Adipose tissue (tissue), 3 donors: ENCODE data around the gene TTLL5. TPM values are rescaled to one million over a fixed set of nuclear protein-coding genes. Genes with fewer than 3 reads are reported as not detected.

ENCODE experiments used
- H3K27ac ChIP-seq: one replicate; pipeline ENCODE4 v1.5.1; 2013; ENCODE audit warnings: low read depth, low read length
- WGBS, 3 donors: extraction: QIAGEN DNeasy Blood & Tissue Kit; methylation state at CpG; one replicate each; pipeline ENCODE4 v1.1.7; 2013; 5-methylcytosine and 5-hydroxymethylcytosine counted together
- polyA plus RNA-seq, 3 donors: library from polyadenylated mRNA; stranded (reverse); fragments of 200-250 nt; gene quantifications; one replicate each; pipeline ENCODE4 v1.2.3, GENCODE V29; 2013
- donor health status: healthy with polysubstance abuse.
- donor health status: Bipolar disorder and iron deficiency.
- donor health status: healthy.

The TTLL5 gene
- polyA plus RNA-seq, 3 donors, result 6.3 to 12.9 (median 8.9) TPM

- WGBS, 3 donors, result 95 to 97% (median 96%) methylated on average over 4 of the region's 4 CpGs
- H3K27ac ChIP-seq, result no peak overlapping the region
These were observed 103.0 kb downstream of the TTLL5 start for GRCh38 chr14:75764020-75764419.

- 85 to 86% (median 85%) methylated on average over 9 of the region's 9 CpGs for WGBS, 3 donors
- no peak overlapping the region for H3K27ac ChIP-seq
These were observed 108.1 kb downstream of the TTLL5 start for GRCh38 chr14:75769047-75769685.

GRCh38 chr14:75770635-75771034, 109.6 kb downstream of the TTLL5 start:
- no peak overlapping the region for H3K27ac ChIP-seq
- 90 to 97% (median 94%) methylated on average over 2 of the region's 2 CpGs for WGBS, 3 donors

GRCh38 chr14:75771595-75771994, 110.5 kb downstream of the TTLL5 start:
- H3K27ac ChIP-seq, result no peak overlapping the region
- 93 to 97% (median 95%) methylated on average over 6 of the region's 6 CpGs for WGBS, 3 donors

- no peak overlapping the region for H3K27ac ChIP-seq
These were observed 112.0 kb downstream of the TTLL5 start for GRCh38 chr14:75773046-75773445.

- WGBS, 3 donors, result 90 to 98% (median 96%) methylated on average over 7 of the region's 7 CpGs
- H3K27ac ChIP-seq, result no peak overlapping the region
These were observed 120.0 kb downstream of the TTLL5 start for GRCh38 chr14:75781096-75781495.

- 86 to 95% (median 94%) methylated on average over 5 of the region's 5 CpGs for WGBS, 3 donors
- H3K27ac ChIP-seq, result no peak overlapping the region
These were observed 122.1 kb downstream of the TTLL5 start for GRCh38 chr14:75783184-75783583.

GRCh38 chr14:75783602-75784313, 122.7 kb downstream of the TTLL5 start:
- WGBS, 3 donors, result 92 to 95% (median 93%) methylated on average over 3 of the region's 3 CpGs
- H3K27ac ChIP-seq, result no peak overlapping the region

- no peak overlapping the region for H3K27ac ChIP-seq
- WGBS, 3 donors, result 96 to 98% (median 97%) methylated on average over 3 of the region's 3 CpGs
These were observed 123.3 kb downstream of the TTLL5 start for GRCh38 chr14:75784314-75784686.

GRCh38 chr14:75793806-75794205, 132.8 kb downstream of the TTLL5 start:
- whole genome bisulfite sequencing, 3 donors, result 72 to 80% (median 75%) methylated on average over 2 of the region's 2 CpGs
- no peak overlapping the region for H3K27ac ChIP-seq

GRCh38 chr14:75794615-75795038, 133.6 kb downstream of the TTLL5 start:
- H3K27ac ChIP-seq, result no peak overlapping the region
- 36 to 64% (median 61%) methylated on average over 2 of the region's 2 CpGs for WGBS, 3 donors

GRCh38 chr14:75800792-75801191, 139.7 kb downstream of the TTLL5 start:
- H3K27ac ChIP-seq, result no peak overlapping the region
- WGBS, 3 donors, result 96 to 98% (median 96%) methylated on average over 5 of the region's 5 CpGs

- WGBS, 3 donors, result 89 to 96% (median 96%) methylated on average over 1 of the region's 1 CpG
- no peak overlapping the region for H3K27ac ChIP-seq
These were observed 141.4 kb downstream of the TTLL5 start for GRCh38 chr14:75802486-75802885.

- 70 to 81% (median 76%) methylated on average over 5 of the region's 5 CpGs for WGBS, 3 donors
- H3K27ac ChIP-seq, result no peak overlapping the region
These were observed 142.7 kb downstream of the TTLL5 start for GRCh38 chr14:75803765-75804164.

GRCh38 chr14:75804570-75805275, 143.7 kb downstream of the TTLL5 start:
- H3K27ac ChIP-seq, result no peak overlapping the region
- WGBS, 3 donors, result 66 to 76% (median 73%) methylated on average over 2 of the region's 2 CpGs

- no peak overlapping the region for H3K27ac ChIP-seq
These were observed 144.6 kb downstream of the TTLL5 start for GRCh38 chr14:75805646-75806045.

GRCh38 chr14:75806352-75806832, 145.3 kb downstream of the TTLL5 start:
- H3K27ac ChIP-seq, result no peak overlapping the region
- WGBS, 3 donors, result 62 to 88% (median 88%) methylated on average over 2 of the region's 2 CpGs

- H3K27ac ChIP-seq, result no peak overlapping the region
- WGBS, 3 donors, result 95 to 97% (median 96%) methylated on average over 6 of the region's 6 CpGs
These were observed 146.8 kb downstream of the TTLL5 start for GRCh38 chr14:75807667-75808360.
